ENCODE data around the gene GLP2R.

DNA sequence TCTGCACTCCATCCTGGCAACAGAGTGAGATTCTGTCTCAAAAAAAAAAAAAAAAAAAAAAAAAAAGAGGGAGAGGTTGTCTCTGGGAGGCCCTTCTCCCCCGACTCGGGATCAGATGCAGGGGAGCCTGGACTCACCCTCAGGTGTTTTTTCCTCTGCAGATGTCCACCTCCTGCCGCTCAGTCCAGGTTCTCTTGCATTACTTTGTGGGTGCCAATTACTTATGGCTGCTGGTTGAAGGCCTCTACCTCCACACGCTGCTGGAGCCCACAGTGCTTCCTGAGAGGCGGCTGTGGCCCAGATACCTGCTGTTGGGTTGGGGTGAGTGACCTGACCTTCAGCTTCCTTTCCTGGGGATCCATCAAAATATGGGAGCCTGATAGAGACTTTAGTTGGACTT is 34.1 kb downstream of the GLP2R start:
- no peak for TF ChIP-seq CTCF (IDR thresholded peaks at IDR 0.05)
- TF ChIP-seq POLR2A (IDR thresholded peaks at IDR 0.05) = no peak
